B cell (primary cell): Measurements from ENCODE around the gene ABL1. TPM values are rescaled to one million over a fixed set of nuclear protein-coding genes. Genes with fewer than 3 reads are reported as not detected.

ENCODE experiments used
- ATAC-seq: fragments of 200-7000 bp; cut with Tn5 transposase; one replicate; pipeline ENCODE4 v1.10.0; 2021; ENCODE audit warnings: low read depth, mild to moderate bottlenecking, moderate number of reproducible peaks, moderate library complexity
- CTCF ChIA-PET: fragments of 350-600 bp; sonication (Branson Sonifier 250); formaldehyde crosslinking; loops from one replicate; lab custom pipeline; 2021; ENCODE audit warnings: antibody characterized with exemption, inconsistent platforms; lab: Charles Lee
- POLR2A ChIA-PET: fragments of 350-600 bp; sonication (Branson Sonifier 250); formaldehyde crosslinking; loops from one replicate; lab custom pipeline; 2021; ENCODE audit warnings: antibody characterized with exemption; lab: Charles Lee
- DNase-seq: peaks from one replicate; pipeline ENCODE4 v3.0.0; 2013
- H2AFZ ChIP-seq: 2 replicates; pipeline ENCODE4 v1.6.1; 2012; ENCODE audit warnings: mild to moderate bottlenecking, low read depth, low read length; ENCODE audit not compliant: insufficient read depth, poor library complexity, severe bottlenecking
- H3K27ac ChIP-seq, 2 donors: 1 replicate in 1 of 2; 2 replicates in 1 of 2; pipeline ENCODE4 v1.5.1; 2012 to 2013; ENCODE audit warnings: low read length in 2 of 2, mild to moderate bottlenecking in 2 of 2, moderate library complexity in 1 of 2
- H3K27me3 ChIP-seq, 4 experiments: fragments of 200-600 bp in 1 of 4; sonication (generic) in 1 of 4; replicated peaks in 1 of 4; 1 replicate in 2 of 4; 2 replicates in 2 of 4; pipeline versions ENCODE4 v1.6.1 to v1.7.0; 2013 to 2016; ENCODE audit warnings: low read length in 3 of 4, mild to moderate bottlenecking in 2 of 4, mixed read lengths in 1 of 4, moderate library complexity in 1 of 4; ENCODE audit not compliant: insufficient read depth in 4 of 4, control insufficient read depth in 3 of 4; ENCODE audit errors: control extremely low read depth in 1 of 4
- H3K36me3 ChIP-seq, 2 experiments: replicated peaks in 1 of 2; 1 replicate in 1 of 2; 2 replicates in 1 of 2; pipeline versions ENCODE4 v1.6.1 to v1.7.1; 2013; ENCODE audit warnings: low read length in 1 of 2; ENCODE audit not compliant: insufficient read depth in 2 of 2, control insufficient read depth in 1 of 2; ENCODE audit errors: control extremely low read depth in 1 of 2, extremely low read depth in 1 of 2
- H3K4me1 ChIP-seq, 2 donors: fragments of 200-600 bp in 1 of 2; sonication (generic) in 1 of 2; 1 replicate in 1 of 2; 2 replicates in 1 of 2; pipeline versions ENCODE4 v1.5.1 to v1.6.1; 2013 to 2017; ENCODE audit warnings: low read length in 2 of 2; ENCODE audit not compliant: control insufficient read depth in 2 of 2, insufficient read depth in 2 of 2
- H3K4me2 ChIP-seq: replicated peaks from 2 replicates; pipeline ENCODE3; 2012; ENCODE audit warnings: mild to moderate bottlenecking, low read depth, low read length; ENCODE audit not compliant: poor library complexity, severe bottlenecking
- H3K4me3 ChIP-seq, 5 experiments: fragments of 200-600 bp in 1 of 5; sonication (generic) in 1 of 5; 1 replicate in 3 of 5; 2 replicates in 2 of 5; pipeline versions ENCODE4 v1.5.1 to v1.7.0; 2011 to 2016; ENCODE audit warnings: low read length in 4 of 5, mild to moderate bottlenecking in 4 of 5, low read depth in 2 of 5, control low read depth in 1 of 5, moderate library complexity in 1 of 5; ENCODE audit not compliant: insufficient read depth in 1 of 5; ENCODE audit errors: control extremely low read depth in 1 of 5, extremely low read depth in 1 of 5
- H3K79me2 ChIP-seq: fragments of 200-600 bp; sonication (generic); one replicate; pipeline ENCODE4 v1.6.0; 2016; ENCODE audit warnings: low read length; ENCODE audit not compliant: control insufficient read depth, insufficient read depth
- H3K9ac ChIP-seq: fragments of 200-600 bp; sonication (generic); 2 replicates; pipeline ENCODE4 v1.6.1; 2017; ENCODE audit warnings: mild to moderate bottlenecking, low read length, moderate library complexity
- H3K9me3 ChIP-seq, 3 donors: one replicate each; pipeline versions ENCODE4 v1.6.1 to v1.7.1; 2013; ENCODE audit warnings: low read length in 2 of 3; ENCODE audit not compliant: control insufficient read depth in 2 of 3, insufficient read depth in 1 of 3; ENCODE audit errors: control extremely low read depth in 1 of 3
- H4K20me1 ChIP-seq: 2 replicates; pipeline ENCODE4 v1.6.0; 2012; ENCODE audit warnings: mild to moderate bottlenecking, low read length; ENCODE audit not compliant: insufficient read depth, control insufficient read depth, poor library complexity, severe bottlenecking
- H3K27ac Mint-ChIP-seq: one replicate; pipeline ENCODE4 v1.8.0; 2021; ENCODE audit warnings: mixed read lengths
- H3K27me3 Mint-ChIP-seq: one replicate; pipeline ENCODE4 v1.8.0; 2021; ENCODE audit warnings: mixed read lengths
- H3K4me1 Mint-ChIP-seq: one replicate; pipeline ENCODE4 v1.8.0; 2021; ENCODE audit warnings: mixed read lengths
- H3K4me3 Mint-ChIP-seq: one replicate; pipeline ENCODE4 v1.8.0; 2021; ENCODE audit warnings: mixed read lengths
- H3K9me3 Mint-ChIP-seq: one replicate; pipeline ENCODE4 v1.8.0; 2022; ENCODE audit warnings: mixed read lengths; ENCODE audit not compliant: insufficient read depth
- CTCF ChIP-seq: fragments of 200-600 bp; IDR thresholded peaks from one replicate; pipeline ENCODE4 v1.8.0; 2022; ENCODE audit warnings: antibody characterized with exemption, mild to moderate bottlenecking
- EZH2 ChIP-seq: IDR thresholded peaks from 2 replicates; pipeline ENCODE4 v1.6.1; 2012; ENCODE audit warnings: borderline replicate concordance, low read depth, mild to moderate bottlenecking, moderate library complexity, low read length; ENCODE audit not compliant: insufficient read depth, poor library complexity, severe bottlenecking
- WGBS: methylation state at CpG from one replicate; pipeline ENCODE4 v1.1.5; 2013; ENCODE audit warnings: missing lambda C conversion rate; ENCODE audit not compliant: insufficient coverage; 5-methylcytosine and 5-hydroxymethylcytosine counted together
- intact Hi-C: fragments of 100-400 bp; cut with micrococcal nuclease; formaldehyde crosslinking; loops from one replicate; pipeline ENCODE4 v1.10.0; 2022
- polyA plus RNA-seq: library from polyadenylated mRNA; depleted of rRNA; stranded (reverse); fragments of >200 nt; gene quantifications from 2 replicates; pipeline ENCODE4 v1.2.3, GENCODE V29; 2012
- total RNA-seq, 2 donors: library from RNA; stranded (reverse); fragments of 120-200 nt in 1 of 2; gene quantifications; 1 replicate in 1 of 2; 2 replicates in 1 of 2; pipeline versions ENCODE4 v1.2.3 to v1.2.4, GENCODE V29; 2013 to 2022

ABL1 gene
- total and polyA plus RNA-seq, 2 donors (not counting 1 experiment from before 2014, with no cell fraction given) = 11.9 to 46.0 TPM

- intact Hi-C loops = no loop called here
- ChIA-PET POLR2A (no interaction called here), CTCF (interaction anchor here (0.9 to 3.7 kb wide), 3 partner anchors 71 to 176 kb away, joined by 3 to 75 read pairs (median 3); no protein-coding TSS in a partner anchor)
- WGBS = 85% methylated on average over 9 of the region's 10 CpGs
- no peaks in the 10 kb centered on the region for H3K9me3 Mint-ChIP-seq
- peaks cover 18% of the 10 kb centered on the region for H3K4me1 Mint-ChIP-seq
- DNase-seq = no peak
- H3K27ac ChIP-seq = no peak overlapping the region
- ATAC-seq = no peak
- H3K9me3 ChIP-seq = no peaks in the 10 kb centered on the region
- H3K4me2 ChIP-seq = no peak overlapping the region
- H4K20me1 ChIP-seq = peaks cover 14% of the 10 kb centered on the region
- H3K27me3 Mint-ChIP-seq = no peaks in the 10 kb centered on the region
- H3K9ac ChIP-seq = no peak overlapping the region
- H2AFZ ChIP-seq = no peak overlapping the region
- H3K4me3 Mint-ChIP-seq = no peak overlapping the region
- peaks cover 0 to 39% of the 10 kb centered on the region in 2 experiments for H3K36me3 ChIP-seq
- no peaks in the 10 kb centered on the region for H3K79me2 ChIP-seq
- H3K4me3 ChIP-seq = no peak overlapping the region
- peaks cover 7 to 15% of the 10 kb centered on the region in 2 donors for H3K4me1 ChIP-seq
- no peaks in the 10 kb centered on the region for H3K27me3 ChIP-seq
- peak overlapping the region; percentile 61 for H3K27ac Mint-ChIP-seq
- TF ChIP-seq CTCF (no peak), EZH2 (no peak)
Measured at GRCh38 chr9:130871395-130872062, 36.5 kb downstream of the ABL1 start.

- intact Hi-C loops = no loop called here
- peaks cover 18% of the 10 kb centered on the region for H3K4me1 Mint-ChIP-seq
- Histone ChIP-seq H3K27ac (no peak overlapping the region), H3K9me3 (no peaks in the 10 kb centered on the region), H3K4me3 (no peak overlapping the region), H2AFZ (no peak overlapping the region), H3K36me3 (peaks cover 0 to 39% of the 10 kb centered on the region in 2 experiments), H3K4me2 (no peak overlapping the region), H4K20me1 (peaks cover 14% of the 10 kb centered on the region), H3K9ac (no peak overlapping the region), H3K79me2 (no peaks in the 10 kb centered on the region), H3K27me3 (no peaks in the 10 kb centered on the region), H3K4me1 (peaks cover 7 to 15% of the 10 kb centered on the region in 2 donors)
- ATAC-seq = no peak
- no peak overlapping the region for H3K27ac Mint-ChIP-seq
- TF ChIP-seq EZH2 (no peak), CTCF (no peak)
- H3K27me3 Mint-ChIP-seq = no peaks in the 10 kb centered on the region
- H3K9me3 Mint-ChIP-seq = no peaks in the 10 kb centered on the region
- CTCF ChIA-PET = interaction anchor here (0.9 to 3.7 kb wide), 2 partner anchors 71 to 175 kb away, joined by 3 to 75 read pairs; no protein-coding TSS in a partner anchor
- no peak overlapping the region for H3K4me3 Mint-ChIP-seq
- WGBS = 92% methylated on average over 15 of the region's 15 CpGs
- POLR2A ChIA-PET = no interaction called here
- DNase-seq = no peak
Measured at GRCh38 chr9:130872093-130872492, 37.0 kb downstream of the ABL1 start.
